H1 (cell line): ENCODE measurements around the gene PGM1.

Experiments
- CEBPB ChIP-seq: IDR thresholded peaks from 2 replicates; pipeline ENCODE4 v1.6.1; 2012; ENCODE audit warnings: low read depth, low read length
- CTBP2 ChIP-seq: IDR thresholded peaks from 2 replicates; pipeline ENCODE4 v1.7.0; 2011; ENCODE audit warnings: borderline replicate concordance, mild to moderate bottlenecking, moderate library complexity, mixed read lengths, low read length; ENCODE audit not compliant: insufficient read depth, insufficient read length
- EP300 ChIP-seq, 2 experiments: IDR thresholded peaks; 1 replicate in 1 of 2; 2 replicates in 1 of 2; pipeline ENCODE4 v1.6.1; 2011 to 2012; ENCODE audit warnings: low read depth in 2 of 2, low read length in 2 of 2, mild to moderate bottlenecking in 2 of 2, borderline replicate concordance in 1 of 2, inconsistent platforms in 1 of 2, moderate library complexity in 1 of 2
- MAFK ChIP-seq: IDR thresholded peaks from 2 replicates; pipeline ENCODE4 v1.6.1; 2012; ENCODE audit warnings: low read depth, mild to moderate bottlenecking, improper control_type of control experiment, low read length
- POLR2A ChIP-seq, 2 experiments: IDR thresholded peaks; 1 replicate in 1 of 2; 2 replicates in 1 of 2; pipeline ENCODE4 v1.6.1; 2011; ENCODE audit warnings: low read depth in 2 of 2, low read length in 2 of 2, mild to moderate bottlenecking in 2 of 2; ENCODE audit errors: control extremely low read depth in 1 of 2
- POLR2AphosphoS5 ChIP-seq: IDR thresholded peaks from 2 replicates; pipeline ENCODE4 v1.6.1; 2011; ENCODE audit warnings: low read depth, low read length
- RAD21 ChIP-seq, 2 experiments: IDR thresholded peaks in 1 of 2; conservative IDR thresholded peaks in 1 of 2; 2 replicates each; pipeline ENCODE4 v1.6.1; 2011; ENCODE audit warnings: low read depth in 2 of 2, low read length in 2 of 2, improper control_type of control experiment in 1 of 2, inconsistent platforms in 1 of 2, mild to moderate bottlenecking in 1 of 2, moderate library complexity in 1 of 2
- TF ChIP-seq, protein P1 (sequence below), 3 experiments: IDR thresholded peaks; 1 replicate in 2 of 3; 2 replicates in 1 of 3; pipeline versions ENCODE4 v1.5.1 to v1.6.1; 2011; ENCODE audit warnings: low read length in 3 of 3, mild to moderate bottlenecking in 3 of 3, inconsistent platforms in 2 of 3, low read depth in 1 of 3, moderate library complexity in 1 of 3; ENCODE audit not compliant: insufficient read depth in 1 of 3; ENCODE audit errors: control extremely low read depth in 1 of 3

DNA sequence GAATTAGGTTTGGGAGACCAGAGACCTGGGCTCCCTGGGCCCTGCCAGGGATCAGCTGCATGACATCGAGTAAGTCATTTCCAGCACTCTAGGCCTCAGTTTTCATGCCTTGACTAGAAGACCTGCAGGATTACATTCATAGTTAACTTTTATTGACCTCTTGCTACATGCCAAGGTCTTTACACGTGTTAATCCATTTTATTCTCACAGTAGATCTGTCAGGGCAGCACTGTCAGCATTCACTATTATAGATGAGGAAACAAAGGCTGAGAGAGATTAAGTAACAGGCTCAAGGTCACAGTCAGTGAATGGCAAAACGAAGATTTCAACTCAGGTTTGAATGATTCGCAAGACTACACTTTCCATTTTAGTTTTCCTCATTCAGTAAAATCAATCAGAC is 37.0 kb downstream of the PGM1 start:
- TF ChIP-seq, protein P1, sequence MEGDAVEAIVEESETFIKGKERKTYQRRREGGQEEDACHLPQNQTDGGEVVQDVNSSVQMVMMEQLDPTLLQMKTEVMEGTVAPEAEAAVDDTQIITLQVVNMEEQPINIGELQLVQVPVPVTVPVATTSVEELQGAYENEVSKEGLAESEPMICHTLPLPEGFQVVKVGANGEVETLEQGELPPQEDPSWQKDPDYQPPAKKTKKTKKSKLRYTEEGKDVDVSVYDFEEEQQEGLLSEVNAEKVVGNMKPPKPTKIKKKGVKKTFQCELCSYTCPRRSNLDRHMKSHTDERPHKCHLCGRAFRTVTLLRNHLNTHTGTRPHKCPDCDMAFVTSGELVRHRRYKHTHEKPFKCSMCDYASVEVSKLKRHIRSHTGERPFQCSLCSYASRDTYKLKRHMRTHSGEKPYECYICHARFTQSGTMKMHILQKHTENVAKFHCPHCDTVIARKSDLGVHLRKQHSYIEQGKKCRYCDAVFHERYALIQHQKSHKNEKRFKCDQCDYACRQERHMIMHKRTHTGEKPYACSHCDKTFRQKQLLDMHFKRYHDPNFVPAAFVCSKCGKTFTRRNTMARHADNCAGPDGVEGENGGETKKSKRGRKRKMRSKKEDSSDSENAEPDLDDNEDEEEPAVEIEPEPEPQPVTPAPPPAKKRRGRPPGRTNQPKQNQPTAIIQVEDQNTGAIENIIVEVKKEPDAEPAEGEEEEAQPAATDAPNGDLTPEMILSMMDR (IDR thresholded peaks at IDR 0.05; ENCODE audit: control extremely low read depth in 1 of 3, insufficient read depth in 1 of 3, low read depth in 1 of 3, low read length in 3 of 3), result no peak
- TF ChIP-seq CTBP2, result no peak
- no peak for TF ChIP-seq POLR2AphosphoS5
- no peak for TF ChIP-seq POLR2A (IDR thresholded peaks at IDR 0.05; ENCODE audit: control extremely low read depth in 1 of 2, low read depth in 2 of 2, low read length in 2 of 2)
- TF ChIP-seq MAFK, result no peak
- no peak for TF ChIP-seq CEBPB
- no peak for TF ChIP-seq RAD21 (IDR thresholded peaks at IDR 0.05 in 1 of 2, conservative IDR thresholded peaks at IDR 0.05 in 1 of 2; ENCODE audit: low read depth in 2 of 2, low read length in 2 of 2)
- TF ChIP-seq EP300 (IDR thresholded peaks at IDR 0.05; ENCODE audit: borderline replicate concordance in 1 of 2, low read depth in 2 of 2, low read length in 2 of 2), result no peak
